Embryonic facial prominence (tissue), 1 donor: ENCODE results near the gene HSPA6.
"Not testable (repeated sequence)": the region's sequence is repeated elsewhere in the genome, so short reads cannot be mapped to it uniquely, and the experiment has no call there.

Experiments used
- DNase-seq: peaks from one replicate; pipeline ENCODE4 v3.0.0-alpha.2; 2016; ENCODE audit errors: extremely low spot score

The HSPA6 gene

GRCh38 chr1:161523817-161524741, at the start of gene HSPA6:
TSS of gene HSPA6 (plus strand) at chr1:161524540. CDS start at chr1:161524659, 119 bp downstream.
- peak; percentile 66 for DNase-seq

- not testable (repeated sequence) for DNase-seq
These were observed 46.6 kb upstream of the HSPA6 start for GRCh38 chr1:161477711-161478110.

GRCh38 chr1:161478985-161479384, 45.4 kb upstream of the HSPA6 start:
- no peak for DNase-seq

GRCh38 chr1:161480381-161481035, 43.8 kb upstream of the HSPA6 start:
- DNase-seq = no peak

- no peak for DNase-seq
These were observed 42.5 kb upstream of the HSPA6 start for GRCh38 chr1:161481624-161482392.

GRCh38 chr1:161482610-161483009, 41.7 kb upstream of the HSPA6 start:
- DNase-seq = no peak

- no peak for DNase-seq
These were observed 41.0 kb upstream of the HSPA6 start for GRCh38 chr1:161483361-161483760.

GRCh38 chr1:161484613-161485012, 39.7 kb upstream of the HSPA6 start:
- DNase-seq = no peak

- no peak for DNase-seq
These were observed 37.3 kb upstream of the HSPA6 start for GRCh38 chr1:161486806-161487741.

- DNase-seq = no peak
These were observed 32.9 kb upstream of the HSPA6 start for GRCh38 chr1:161491472-161491871.

GRCh38 chr1:161492827-161493226, 31.5 kb upstream of the HSPA6 start:
- DNase-seq = no peak

GRCh38 chr1:161494091-161494735, 30.1 kb upstream of the HSPA6 start:
- DNase-seq = no peak

GRCh38 chr1:161495490-161495889, 28.9 kb upstream of the HSPA6 start:
- DNase-seq = no peak

- DNase-seq = no peak
These were observed 26.4 kb upstream of the HSPA6 start for GRCh38 chr1:161497961-161498360.

- no peak for DNase-seq
These were observed 25.7 kb upstream of the HSPA6 start for GRCh38 chr1:161498646-161499045.

GRCh38 chr1:161499099-161500039, 25.0 kb upstream of the HSPA6 start:
- DNase-seq = no peak

GRCh38 chr1:161501234-161501633, 23.1 kb upstream of the HSPA6 start:
- no peak for DNase-seq

- DNase-seq = no peak
These were observed 22.2 kb upstream of the HSPA6 start for GRCh38 chr1:161502181-161502580.

- DNase-seq = no peak
These were observed 21.5 kb upstream of the HSPA6 start for GRCh38 chr1:161502641-161503393.
